ENCODE measurements around the gene RBM33. TPM values are rescaled to one million over a fixed set of nuclear protein-coding genes. Genes with fewer than 3 reads are reported as not detected.

Gene RBM33
- total and polyA plus RNA-seq, 2 of the 13 experiments (the other 11 are each of a cell fraction or from before 2014, with no cell fraction given), result 12.4 to 28.9 TPM

DNA sequence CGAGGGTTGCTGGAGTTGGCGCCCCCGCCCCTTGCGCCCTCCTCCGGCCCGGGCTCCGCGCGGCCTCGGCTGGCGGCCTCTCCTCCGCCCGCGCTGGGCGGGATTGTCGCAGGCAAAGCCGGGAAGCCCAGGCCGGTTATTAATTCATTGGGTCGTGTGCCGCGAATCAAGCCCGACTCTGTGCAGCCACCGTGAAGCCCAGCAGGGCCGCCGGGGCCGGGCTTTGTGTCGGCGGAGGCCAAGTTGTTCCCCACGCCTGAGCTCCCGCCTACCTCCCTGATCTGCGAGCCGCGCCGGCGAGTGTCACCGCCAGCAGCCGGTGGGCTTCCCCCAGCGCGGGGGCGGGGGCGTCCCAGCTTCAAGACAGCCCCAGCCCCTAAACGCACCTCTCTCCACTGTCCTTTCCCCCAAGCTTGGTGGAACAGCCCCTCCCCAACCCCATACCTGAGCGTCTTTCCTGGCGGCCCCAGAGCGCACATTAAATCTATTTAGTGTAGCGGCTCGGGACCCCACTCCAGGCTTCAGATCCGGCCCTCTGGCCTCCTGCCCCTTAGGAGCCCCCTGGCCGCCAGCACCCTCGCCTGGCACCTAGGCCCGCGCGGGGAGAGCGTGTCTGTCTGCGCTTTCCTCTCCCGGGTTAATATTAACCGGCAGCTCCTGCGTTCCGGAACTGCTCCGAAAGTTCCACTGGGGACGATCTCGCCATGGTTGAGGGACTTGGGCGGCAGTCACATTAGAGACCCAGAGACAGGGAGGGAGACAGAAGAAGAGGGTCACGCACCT, 164.3 kb downstream of the RBM33 start (continued):
- TF ChIP-seq HNRNPLL (IDR thresholded peaks at IDR 0.05; ENCODE audit: low read depth, low read length, poor library complexity, severe bottlenecking) (peak; percentile 54), ZNF841 (CRISPR knock-in tag; IDR thresholded peaks at IDR 0.05; ENCODE audit: borderline replicate concordance) (no peak), SAP130 (CRISPR knock-in tag; IDR thresholded peaks at IDR 0.05; ENCODE audit: low read depth) (peak; percentile 72), ZNF30 (CRISPR knock-in tag; IDR thresholded peaks at IDR 0.05) (0 out of 2 replicates have a peak, but pooled peaks have one; percentile 89), STAG1 (CRISPR knock-in tag; IDR thresholded peaks at IDR 0.05) (no peak), ZSCAN12 (CRISPR knock-in tag; IDR thresholded peaks at IDR 0.05) (no peak), MNT (IDR thresholded peaks at IDR 0.05) (no peak), NFE2L1 (CRISPR knock-in tag; IDR thresholded peaks at IDR 0.05; ENCODE audit: borderline replicate concordance) (0 out of 2 replicates have a peak, but pooled peaks have one; percentile 31), ZMYM3 (CRISPR knock-in tag; IDR thresholded peaks at IDR 0.05) (no peak), FOXK1 (CRISPR knock-in tag; IDR thresholded peaks at IDR 0.05; ENCODE audit: borderline replicate concordance, low read depth) (no peak; the same call in 1 of the 2 replicates), MYNN (CRISPR knock-in tag; IDR thresholded peaks at IDR 0.05; ENCODE audit: low read depth) (no peak), KDM6A (CRISPR knock-in tag; IDR thresholded peaks at IDR 0.05; ENCODE audit: low read depth) (no peak), MEIS1 (CRISPR knock-in tag; IDR thresholded peaks at IDR 0.05; ENCODE audit: borderline replicate concordance) (no peak; the same call in 1 of the 2 replicates), ZBTB26 (CRISPR knock-in tag; IDR thresholded peaks at IDR 0.05; ENCODE audit: borderline replicate concordance) (peak; percentile 43; the same call in 1 of the 2 replicates)
- TF ChIP-seq, protein P1, sequence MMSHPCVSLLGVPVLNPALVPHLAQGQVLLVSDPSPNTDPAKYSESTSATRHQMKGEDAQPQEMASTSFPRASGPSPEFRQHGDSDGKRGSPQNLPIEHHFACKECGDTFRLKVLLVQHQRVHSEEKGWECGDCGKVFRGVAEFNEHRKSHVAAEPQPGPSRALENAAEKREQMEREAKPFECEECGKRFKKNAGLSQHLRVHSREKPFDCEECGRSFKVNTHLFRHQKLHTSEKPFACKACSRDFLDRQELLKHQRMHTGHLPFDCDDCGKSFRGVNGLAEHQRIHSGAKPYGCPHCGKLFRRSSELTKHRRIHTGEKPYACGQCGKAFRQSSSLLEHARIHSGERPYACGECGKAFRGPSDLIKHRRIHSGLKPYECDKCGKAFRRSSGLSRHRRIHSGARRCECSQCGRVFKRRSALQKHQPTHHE (CRISPR knock-in tag; IDR thresholded peaks at IDR 0.05; ENCODE audit: borderline replicate concordance), result no peak
- TF ChIP-seq, protein P2, sequence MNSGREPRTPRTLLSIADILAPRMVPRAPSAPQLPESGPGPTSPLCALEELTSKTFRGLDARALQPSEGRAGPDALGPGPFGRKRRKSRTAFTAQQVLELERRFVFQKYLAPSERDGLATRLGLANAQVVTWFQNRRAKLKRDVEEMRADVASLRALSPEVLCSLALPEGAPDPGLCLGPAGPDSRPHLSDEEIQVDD (CRISPR knock-in tag; IDR thresholded peaks at IDR 0.05; ENCODE audit: borderline replicate concordance), result no peak
- TF ChIP-seq, protein P3, sequence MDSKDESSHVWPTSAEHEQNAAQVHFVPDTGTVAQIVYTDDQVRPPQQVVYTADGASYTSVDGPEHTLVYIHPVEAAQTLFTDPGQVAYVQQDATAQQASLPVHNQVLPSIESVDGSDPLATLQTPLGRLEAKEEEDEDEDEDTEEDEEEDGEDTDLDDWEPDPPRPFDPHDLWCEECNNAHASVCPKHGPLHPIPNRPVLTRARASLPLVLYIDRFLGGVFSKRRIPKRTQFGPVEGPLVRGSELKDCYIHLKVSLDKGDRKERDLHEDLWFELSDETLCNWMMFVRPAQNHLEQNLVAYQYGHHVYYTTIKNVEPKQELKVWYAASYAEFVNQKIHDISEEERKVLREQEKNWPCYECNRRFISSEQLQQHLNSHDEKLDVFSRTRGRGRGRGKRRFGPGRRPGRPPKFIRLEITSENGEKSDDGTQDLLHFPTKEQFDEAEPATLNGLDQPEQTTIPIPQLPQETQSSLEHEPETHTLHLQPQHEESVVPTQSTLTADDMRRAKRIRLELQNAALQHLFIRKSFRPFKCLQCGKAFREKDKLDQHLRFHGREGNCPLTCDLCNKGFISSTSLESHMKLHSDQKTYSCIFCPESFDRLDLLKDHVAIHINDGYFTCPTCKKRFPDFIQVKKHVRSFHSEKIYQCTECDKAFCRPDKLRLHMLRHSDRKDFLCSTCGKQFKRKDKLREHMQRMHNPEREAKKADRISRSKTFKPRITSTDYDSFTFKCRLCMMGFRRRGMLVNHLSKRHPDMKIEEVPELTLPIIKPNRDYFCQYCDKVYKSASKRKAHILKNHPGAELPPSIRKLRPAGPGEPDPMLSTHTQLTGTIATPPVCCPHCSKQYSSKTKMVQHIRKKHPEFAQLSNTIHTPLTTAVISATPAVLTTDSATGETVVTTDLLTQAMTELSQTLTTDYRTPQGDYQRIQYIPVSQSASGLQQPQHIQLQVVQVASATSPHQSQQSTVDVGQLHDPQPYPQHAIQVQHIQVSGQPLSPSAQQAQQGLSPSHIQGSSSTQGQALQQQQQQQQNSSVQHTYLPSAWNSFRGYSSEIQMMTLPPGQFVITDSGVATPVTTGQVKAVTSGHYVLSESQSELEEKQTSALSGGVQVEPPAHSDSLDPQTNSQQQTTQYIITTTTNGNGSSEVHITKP (CRISPR knock-in tag; IDR thresholded peaks at IDR 0.05; ENCODE audit: low read depth), result peak; percentile 22; the same call in 1 of the 2 replicates
- TF ChIP-seq, protein P4, sequence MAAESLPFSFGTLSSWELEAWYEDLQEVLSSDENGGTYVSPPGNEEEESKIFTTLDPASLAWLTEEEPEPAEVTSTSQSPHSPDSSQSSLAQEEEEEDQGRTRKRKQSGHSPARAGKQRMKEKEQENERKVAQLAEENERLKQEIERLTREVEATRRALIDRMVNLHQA (CRISPR knock-in tag; IDR thresholded peaks at IDR 0.05), result no peak
